ENCODE data around the gene C3orf62. TPM values are rescaled to one million over a fixed set of nuclear protein-coding genes. Genes with fewer than 3 reads are reported as not detected.

C3orf62 gene
- 2.6 to 5.4 TPM (median 5.2 TPM) in 3 replicates for polyA plus RNA-seq
- polyA plus RNA-seq (2011; ENCODE audit: low read depth): 8.4 TPM
- polyA plus RNA-seq (2011; cell fraction: cytosol; rRNA removed): 1.9 and 2.5 TPM in 2 replicates
- 15.3 and 17.6 TPM in 2 replicates for polyA plus RNA-seq (2011; cell fraction: nucleus; rRNA removed)
- 3.3 and 5.8 TPM in 2 replicates for polyA plus RNA-seq (2012; ENCODE audit: low replicate concordance)
- 3.5 to 7.7 TPM (median 6.4 TPM) in 3 replicates for polyA minus RNA-seq
- 1.9 TPM for polyA minus RNA-seq (2011; cell fraction: cytosol; rRNA and poly(A)+ RNA removed)
- polyA minus RNA-seq (2011; cell fraction: nucleus; rRNA and poly(A)+ RNA removed): 9.8 and 11.0 TPM in 2 replicates

- dilution Hi-C loops (cut with MboI; ENCODE audit: extremely low pct_ligation_motif_present, low sequenced_read_pairs): no loop called here
- Histone ChIP-seq H3K27ac (ENCODE audit: control insufficient read depth, insufficient read depth, low read length) (peak within 1 kb of the TSS; percentile 60), H2AFZ (ENCODE audit: control insufficient read depth, low read length) (peak within 1 kb of the TSS; percentile 81), H3K9ac (ENCODE audit: control insufficient read depth, extremely low read depth, insufficient read depth, low read length) (peak within 1 kb of the TSS; percentile 78), H3K4me1 (ENCODE audit: control insufficient read depth, extremely low read depth, insufficient read depth, low read length) (peaks cover 23% of the 10 kb centered on the region), H3K9me1 (ENCODE audit: control insufficient read depth, extremely low read depth, insufficient read depth, low read length) (no peaks in the 10 kb centered on the region), H3K36me3 (ENCODE audit: control insufficient read depth in 2 of 2, extremely low read depth in 1 of 2, insufficient read depth in 2 of 2, low read length in 2 of 2) (peaks cover 7 to 11% of the 10 kb centered on the region in 2 experiments), H3K4me2 (ENCODE audit: control insufficient read depth, extremely low read depth, insufficient read depth, low read depth, low read length) (peak within 1 kb of the TSS; percentile 74), H3K9me3 (ENCODE audit: control insufficient read depth, low read depth, low read length) (no peaks in the 10 kb centered on the region), H3K27me3 (ENCODE audit: control insufficient read depth, extremely low read depth, insufficient read depth, low read length) (no peaks in the 10 kb centered on the region), H3K4me3 (ENCODE audit: control insufficient read depth in 2 of 3, extremely low read depth in 1 of 3, insufficient read depth in 2 of 3, low read depth in 1 of 3, low read length in 3 of 3) (peak within 1 kb of the TSS; percentile 38 to 68 (median 62)), H3K79me2 (ENCODE audit: control insufficient read depth, insufficient read depth, low read length) (no peaks in the 10 kb centered on the region), H4K20me1 (ENCODE audit: control insufficient read depth, extremely low read depth, insufficient read depth, low read length) (no peaks in the 10 kb centered on the region)
- no peak for DNase-seq (ENCODE audit: low read depth, low spot score)
- TF ChIP-seq, protein P1, sequence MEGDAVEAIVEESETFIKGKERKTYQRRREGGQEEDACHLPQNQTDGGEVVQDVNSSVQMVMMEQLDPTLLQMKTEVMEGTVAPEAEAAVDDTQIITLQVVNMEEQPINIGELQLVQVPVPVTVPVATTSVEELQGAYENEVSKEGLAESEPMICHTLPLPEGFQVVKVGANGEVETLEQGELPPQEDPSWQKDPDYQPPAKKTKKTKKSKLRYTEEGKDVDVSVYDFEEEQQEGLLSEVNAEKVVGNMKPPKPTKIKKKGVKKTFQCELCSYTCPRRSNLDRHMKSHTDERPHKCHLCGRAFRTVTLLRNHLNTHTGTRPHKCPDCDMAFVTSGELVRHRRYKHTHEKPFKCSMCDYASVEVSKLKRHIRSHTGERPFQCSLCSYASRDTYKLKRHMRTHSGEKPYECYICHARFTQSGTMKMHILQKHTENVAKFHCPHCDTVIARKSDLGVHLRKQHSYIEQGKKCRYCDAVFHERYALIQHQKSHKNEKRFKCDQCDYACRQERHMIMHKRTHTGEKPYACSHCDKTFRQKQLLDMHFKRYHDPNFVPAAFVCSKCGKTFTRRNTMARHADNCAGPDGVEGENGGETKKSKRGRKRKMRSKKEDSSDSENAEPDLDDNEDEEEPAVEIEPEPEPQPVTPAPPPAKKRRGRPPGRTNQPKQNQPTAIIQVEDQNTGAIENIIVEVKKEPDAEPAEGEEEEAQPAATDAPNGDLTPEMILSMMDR (optimal IDR thresholded peaks at IDR 0.05 in 1 of 3, IDR thresholded peaks at IDR 0.05 in 1 of 3, conservative IDR thresholded peaks at IDR 0.05 in 1 of 3; ENCODE audit: extremely low read depth in 1 of 3, insufficient read depth in 2 of 3, low read length in 3 of 3): no peak
- TF ChIP-seq EZH2 (IDR thresholded peaks at IDR 0.05; ENCODE audit: low read length): no peak
- FAIRE-seq: no peak
These were observed at the start of gene C3orf62 for GRCh38 chr3:49276475-49277382. Gene C3orf62, minus strand, starts transcription at chr3:49277232. Its CDS starts 360 bp downstream, at chr3:49276872.

- Histone ChIP-seq H3K9me3 (ENCODE audit: control insufficient read depth, low read depth, low read length) (no peaks in the 10 kb centered on the region), H3K9me1 (ENCODE audit: control insufficient read depth, extremely low read depth, insufficient read depth, low read length) (no peaks in the 10 kb centered on the region), H3K27me3 (ENCODE audit: control insufficient read depth, extremely low read depth, insufficient read depth, low read length) (no peaks in the 10 kb centered on the region), H2AFZ (ENCODE audit: control insufficient read depth, low read length) (no peak overlapping the region), H3K4me2 (ENCODE audit: control insufficient read depth, extremely low read depth, insufficient read depth, low read depth, low read length) (no peak overlapping the region), H3K9ac (ENCODE audit: control insufficient read depth, extremely low read depth, insufficient read depth, low read length) (no peak overlapping the region), H3K79me2 (ENCODE audit: control insufficient read depth, insufficient read depth, low read length) (peaks cover 9% of the 10 kb centered on the region), H3K36me3 (ENCODE audit: control insufficient read depth in 2 of 2, extremely low read depth in 1 of 2, insufficient read depth in 2 of 2, low read length in 2 of 2) (peaks cover 32 to 48% of the 10 kb centered on the region in 2 experiments), H3K4me3 (ENCODE audit: control insufficient read depth in 2 of 3, extremely low read depth in 1 of 3, insufficient read depth in 2 of 3, low read depth in 1 of 3, low read length in 3 of 3) (no peak overlapping the region), H3K27ac (ENCODE audit: control insufficient read depth, insufficient read depth, low read length) (no peak overlapping the region), H3K4me1 (ENCODE audit: control insufficient read depth, extremely low read depth, insufficient read depth, low read length) (peaks cover 3% of the 10 kb centered on the region), H4K20me1 (ENCODE audit: control insufficient read depth, extremely low read depth, insufficient read depth, low read length) (no peaks in the 10 kb centered on the region)
- TF ChIP-seq, protein P1 (optimal IDR thresholded peaks at IDR 0.05 in 1 of 3, IDR thresholded peaks at IDR 0.05 in 1 of 3, conservative IDR thresholded peaks at IDR 0.05 in 1 of 3; ENCODE audit: extremely low read depth in 1 of 3, insufficient read depth in 2 of 3, low read length in 3 of 3): no peak
- no peak for TF ChIP-seq EZH2 (IDR thresholded peaks at IDR 0.05; ENCODE audit: low read length)
- dilution Hi-C loops (cut with MboI; ENCODE audit: extremely low pct_ligation_motif_present, low sequenced_read_pairs): no loop called here
- no peak for FAIRE-seq
- no peak for DNase-seq (ENCODE audit: low read depth, low spot score)
These were observed 47.7 kb upstream of the C3orf62 start for GRCh38 chr3:49324768-49325167.
